Stomach (tissue), 9 donors: ENCODE data around the gene SYNJ1. TPM values are rescaled to one million over a fixed set of nuclear protein-coding genes. Genes with fewer than 3 reads are reported as not detected.

Source experiments
- DNase-seq, 2 donors: peaks; one replicate each; pipeline versions ENCODE4 v3.0.0 to v3.0.0-alpha.2; 2013 to 2019
- H3K27ac ChIP-seq, 5 donors: fragments of 200-600 bp in 4 of 5; sonication (generic) in 4 of 5; one replicate each; pipeline ENCODE4 v1.5.1; 2013 to 2019; ENCODE audit warnings: mild to moderate bottlenecking in 1 of 5, moderate library complexity in 1 of 5
- H3K27me3 ChIP-seq, 3 donors: fragments of 200-600 bp; sonication (generic); one replicate each; pipeline ENCODE4 v1.5.1; 2017 to 2019; ENCODE audit warnings: mixed run types in 1 of 3
- H3K36me3 ChIP-seq, 4 donors: fragments of 200-600 bp; sonication (generic); 1 replicate in 3 of 4; 2 replicates in 1 of 4; pipeline ENCODE4 v1.5.1; 2016 to 2019
- H3K4me1 ChIP-seq, 4 donors: fragments of 200-600 bp; sonication (generic); one replicate each; pipeline ENCODE4 v1.5.1; 2016 to 2019
- H3K4me3 ChIP-seq, 4 donors: fragments of 200-600 bp; sonication (generic) in 3 of 4; one replicate each; pipeline ENCODE4 v1.5.1; 2016 to 2019; ENCODE audit warnings: mild to moderate bottlenecking in 1 of 4
- H3K9me3 ChIP-seq, 4 donors: fragments of 200-600 bp; sonication (generic); one replicate each; pipeline ENCODE4 v1.5.1; 2016 to 2019
- EP300 ChIP-seq: sonication (generic); formaldehyde crosslinking; IDR thresholded peaks from one replicate; pipeline ENCODE4 v1.6.1; 2017; ENCODE audit warnings: antibody characterized with exemption
- POLR2A ChIP-seq, 4 donors: fragments of 450-650 bp; IDR thresholded peaks; one replicate each; pipeline ENCODE4 v1.6.1; 2016; ENCODE audit warnings: antibody characterized with exemption in 4 of 4, control low read depth in 2 of 4, mild to moderate bottlenecking in 1 of 4, moderate library complexity in 1 of 4
- POLR2AphosphoS5 ChIP-seq, 3 donors: sonication (generic); formaldehyde crosslinking; IDR thresholded peaks; one replicate each; pipeline ENCODE4 v1.6.1; 2016; ENCODE audit warnings: antibody characterized with exemption in 3 of 3
- WGBS, 5 donors: extraction: QIAGEN DNeasy Blood & Tissue Kit in 3 of 5; methylation state at CpG; one replicate each; pipeline versions ENCODE4 v1.1.5 to v1.1.7; 2013 to 2018; 5-methylcytosine and 5-hydroxymethylcytosine counted together
- intact Hi-C: fragments of 100-400 bp; cut with DNase I; formaldehyde crosslinking; loops from one replicate; pipeline ENCODE4 v1.15.1; 2023; ENCODE audit warnings: low total_unique reads
- polyA plus RNA-seq, 3 donors: library from polyadenylated mRNA; stranded (reverse); fragments of 200-250 nt; gene quantifications; one replicate each; pipeline ENCODE4 v1.2.3, GENCODE V29; 2013
- total RNA-seq, 5 donors: library from RNA; depleted of rRNA; stranded (reverse); fragments of >200 nt; gene quantifications; one replicate each; pipeline versions ENCODE4 v1.1.0 to v1.2.3, GENCODE V29; 2014 to 2016
- TF ChIP-seq, protein P1 (sequence below), 7 experiments: fragments of 450-650 bp in 4 of 7; fragments of 200-600 bp in 3 of 7; sonication (generic) in 3 of 7; IDR thresholded peaks; one replicate each; pipeline ENCODE4 v1.5.1; 2016 to 2019; ENCODE audit warnings: antibody characterized with exemption in 7 of 7, control low read depth in 2 of 7, mild to moderate bottlenecking in 1 of 7
- donor health status: healthy with polysubstance abuse.
- donor health status: Bipolar disorder and iron deficiency.
- donor health status: healthy.

SYNJ1 gene
- total and polyA plus RNA-seq, 8 donors: 0.89 to 245 (median 6.0) TPM

DNA sequence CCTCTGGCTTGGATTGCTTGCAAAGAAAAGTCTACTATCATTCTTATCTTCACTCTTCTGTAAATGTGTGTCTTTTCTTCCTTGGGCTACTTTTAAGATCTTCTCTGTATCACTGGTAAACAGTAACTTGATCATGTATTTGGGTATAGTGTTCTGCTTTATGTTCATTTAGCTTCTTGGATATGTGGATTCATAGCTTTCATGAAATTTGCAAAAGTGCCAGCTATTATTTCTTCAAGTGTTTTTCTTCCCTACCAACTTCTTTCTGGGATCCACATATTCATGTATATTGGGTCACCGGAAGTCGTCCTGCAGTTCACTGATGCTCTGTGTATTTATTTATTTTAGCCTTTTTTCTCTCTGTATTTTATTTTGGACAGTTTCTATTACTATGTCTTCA lies 11.3 kb downstream of the SYNJ1 start:
- Histone ChIP-seq H3K27me3 (no peaks in the 10 kb centered on the region), H3K36me3 (peaks cover 4 to 25% (median 22%) of the 10 kb centered on the region in 4 donors), H3K4me3 (no peak overlapping the region), H3K9me3 (no peaks in the 10 kb centered on the region), H3K4me1 (peaks cover 0 to 8% (median 2%) of the 10 kb centered on the region in 4 donors), H3K27ac (no peak overlapping the region)
- 97 to 100% (median 99%) methylated on average over 2 of the region's 2 CpGs for WGBS, 5 donors
- DNase-seq: no peak
- intact Hi-C loops: no loop called here
- TF ChIP-seq, protein P1, sequence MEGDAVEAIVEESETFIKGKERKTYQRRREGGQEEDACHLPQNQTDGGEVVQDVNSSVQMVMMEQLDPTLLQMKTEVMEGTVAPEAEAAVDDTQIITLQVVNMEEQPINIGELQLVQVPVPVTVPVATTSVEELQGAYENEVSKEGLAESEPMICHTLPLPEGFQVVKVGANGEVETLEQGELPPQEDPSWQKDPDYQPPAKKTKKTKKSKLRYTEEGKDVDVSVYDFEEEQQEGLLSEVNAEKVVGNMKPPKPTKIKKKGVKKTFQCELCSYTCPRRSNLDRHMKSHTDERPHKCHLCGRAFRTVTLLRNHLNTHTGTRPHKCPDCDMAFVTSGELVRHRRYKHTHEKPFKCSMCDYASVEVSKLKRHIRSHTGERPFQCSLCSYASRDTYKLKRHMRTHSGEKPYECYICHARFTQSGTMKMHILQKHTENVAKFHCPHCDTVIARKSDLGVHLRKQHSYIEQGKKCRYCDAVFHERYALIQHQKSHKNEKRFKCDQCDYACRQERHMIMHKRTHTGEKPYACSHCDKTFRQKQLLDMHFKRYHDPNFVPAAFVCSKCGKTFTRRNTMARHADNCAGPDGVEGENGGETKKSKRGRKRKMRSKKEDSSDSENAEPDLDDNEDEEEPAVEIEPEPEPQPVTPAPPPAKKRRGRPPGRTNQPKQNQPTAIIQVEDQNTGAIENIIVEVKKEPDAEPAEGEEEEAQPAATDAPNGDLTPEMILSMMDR (IDR thresholded peaks at IDR 0.05): no peak
- TF ChIP-seq POLR2AphosphoS5 (IDR thresholded peaks at IDR 0.05) (no peak), POLR2A (IDR thresholded peaks at IDR 0.05) (no peak), EP300 (no peak)

DNA sequence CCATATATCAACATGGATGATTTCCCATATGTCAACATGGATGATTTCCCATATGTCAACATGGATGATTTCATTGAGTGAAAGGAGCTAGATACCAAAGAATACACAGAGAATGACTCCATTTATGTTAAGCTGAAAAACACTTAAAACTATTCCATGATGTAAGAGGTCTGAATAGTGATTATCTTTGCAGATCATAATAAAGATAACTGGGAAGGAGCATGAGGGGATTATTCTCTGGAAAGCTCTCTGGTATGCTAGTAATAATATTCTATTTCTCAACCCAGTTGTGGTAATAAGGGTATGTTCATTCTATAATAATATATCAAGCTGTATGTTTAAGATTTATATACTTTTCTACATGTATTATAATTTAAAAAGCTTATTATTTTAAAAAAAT lies 14.1 kb downstream of the SYNJ1 start:
- TF ChIP-seq POLR2AphosphoS5 (IDR thresholded peaks at IDR 0.05) (no peak), POLR2A (IDR thresholded peaks at IDR 0.05) (no peak)
- TF ChIP-seq, protein P1 (IDR thresholded peaks at IDR 0.05): no peak
- no peak overlapping the region for H3K27ac ChIP-seq
- no peaks in the 10 kb centered on the region for H3K9me3 ChIP-seq
- no peak overlapping the region for H3K4me3 ChIP-seq
- H3K4me1 ChIP-seq: peaks cover 0 to 5% (median 2%) of the 10 kb centered on the region in 4 donors
- DNase-seq: no peak
- intact Hi-C loops: no loop called here
- H3K27me3 ChIP-seq: no peaks in the 10 kb centered on the region
- H3K36me3 ChIP-seq: peaks cover 0 to 7% (median 0%) of the 10 kb centered on the region in 4 donors

DNA sequence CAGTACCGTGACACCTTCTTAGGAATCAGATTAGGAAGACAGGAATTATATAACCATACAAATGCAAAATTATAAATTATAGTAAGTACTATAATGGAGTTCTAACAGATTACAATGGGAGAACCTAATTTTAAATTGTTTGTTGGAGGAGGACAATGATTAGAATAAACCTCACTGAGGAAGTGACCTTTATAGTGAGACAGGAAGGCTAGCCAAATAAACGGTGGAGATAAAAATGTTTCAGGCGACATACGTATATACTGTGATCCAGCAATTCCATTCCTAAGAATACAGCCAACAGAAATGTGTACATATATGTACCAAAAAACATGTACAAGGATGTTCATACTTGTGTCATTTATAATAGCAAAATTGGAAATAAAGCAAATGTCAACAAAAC lies 15.2 kb downstream of the SYNJ1 start:
- no peaks in the 10 kb centered on the region for H3K27me3 ChIP-seq
- H3K9me3 ChIP-seq: no peaks in the 10 kb centered on the region
- TF ChIP-seq EP300 (no peak), POLR2AphosphoS5 (IDR thresholded peaks at IDR 0.05) (no peak), POLR2A (IDR thresholded peaks at IDR 0.05) (no peak)
- TF ChIP-seq, protein P1 (IDR thresholded peaks at IDR 0.05): no peak
- H3K27ac ChIP-seq: no peak overlapping the region
- H3K4me1 ChIP-seq: peaks cover 0 to 4% (median 2%) of the 10 kb centered on the region in 4 donors
- DNase-seq: no peak
- no peak overlapping the region for H3K4me3 ChIP-seq
- peaks cover 0 to 2% (median 0%) of the 10 kb centered on the region in 4 donors for H3K36me3 ChIP-seq
- intact Hi-C loops: no loop called here
- WGBS, 5 donors: 58 to 78% (median 62%) methylated on average over 4 of the region's 4 CpGs

DNA sequence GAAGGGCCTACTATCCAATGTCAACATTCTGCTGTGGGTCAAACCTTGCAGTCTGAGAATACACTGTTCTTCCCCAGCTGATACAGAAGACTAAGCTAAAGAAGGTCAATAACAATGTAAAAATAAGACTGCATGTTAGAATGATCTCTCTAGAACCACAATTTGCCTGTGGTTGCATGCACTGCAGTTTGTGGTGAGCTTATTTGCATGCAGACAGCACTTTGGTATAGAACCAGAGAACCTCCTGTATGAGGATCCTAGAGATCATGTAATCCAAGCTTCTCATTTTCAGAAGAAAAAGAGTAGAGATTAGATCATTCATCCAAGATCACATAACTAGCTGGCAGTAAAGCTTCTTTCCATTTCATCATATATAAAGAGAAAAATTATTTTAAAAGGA lies 15.8 kb downstream of the SYNJ1 start:
- no peak overlapping the region for H3K27ac ChIP-seq
- TF ChIP-seq POLR2AphosphoS5 (IDR thresholded peaks at IDR 0.05) (no peak), EP300 (no peak), POLR2A (IDR thresholded peaks at IDR 0.05) (no peak)
- TF ChIP-seq, protein P1 (IDR thresholded peaks at IDR 0.05): no peak
- no peak overlapping the region for H3K4me3 ChIP-seq
- intact Hi-C loops: no loop called here
- peaks cover 0 to 4% (median 2%) of the 10 kb centered on the region in 4 donors for H3K4me1 ChIP-seq
- H3K9me3 ChIP-seq: no peaks in the 10 kb centered on the region
- DNase-seq: peak in 1 of 2 donors; percentile 13
- H3K27me3 ChIP-seq: no peaks in the 10 kb centered on the region
- H3K36me3 ChIP-seq: no peaks in the 10 kb centered on the region
